ENCODE results near the gene BACE1-AS.

DNA sequence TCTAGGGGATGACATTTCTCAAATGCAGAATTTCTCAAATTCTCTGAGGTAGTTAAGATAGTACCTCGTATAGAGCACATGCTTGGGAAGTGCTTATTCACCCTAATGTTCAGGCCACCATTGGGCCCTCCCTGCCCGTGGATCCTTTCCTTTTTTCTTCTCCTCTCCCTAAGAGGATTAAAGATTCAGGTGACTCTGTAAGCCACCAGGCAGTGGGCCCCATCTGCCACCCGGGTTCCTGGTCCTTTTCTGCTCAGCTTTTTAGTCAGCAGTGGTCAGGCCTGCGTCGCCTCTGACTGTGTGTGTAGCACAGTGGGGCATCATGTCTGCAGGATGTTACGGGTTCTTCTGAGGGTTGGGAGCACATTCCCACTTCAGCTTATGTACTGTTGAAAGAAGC is 43.8 kb downstream of the BACE1-AS start:
- TF ChIP-seq, protein P1, sequence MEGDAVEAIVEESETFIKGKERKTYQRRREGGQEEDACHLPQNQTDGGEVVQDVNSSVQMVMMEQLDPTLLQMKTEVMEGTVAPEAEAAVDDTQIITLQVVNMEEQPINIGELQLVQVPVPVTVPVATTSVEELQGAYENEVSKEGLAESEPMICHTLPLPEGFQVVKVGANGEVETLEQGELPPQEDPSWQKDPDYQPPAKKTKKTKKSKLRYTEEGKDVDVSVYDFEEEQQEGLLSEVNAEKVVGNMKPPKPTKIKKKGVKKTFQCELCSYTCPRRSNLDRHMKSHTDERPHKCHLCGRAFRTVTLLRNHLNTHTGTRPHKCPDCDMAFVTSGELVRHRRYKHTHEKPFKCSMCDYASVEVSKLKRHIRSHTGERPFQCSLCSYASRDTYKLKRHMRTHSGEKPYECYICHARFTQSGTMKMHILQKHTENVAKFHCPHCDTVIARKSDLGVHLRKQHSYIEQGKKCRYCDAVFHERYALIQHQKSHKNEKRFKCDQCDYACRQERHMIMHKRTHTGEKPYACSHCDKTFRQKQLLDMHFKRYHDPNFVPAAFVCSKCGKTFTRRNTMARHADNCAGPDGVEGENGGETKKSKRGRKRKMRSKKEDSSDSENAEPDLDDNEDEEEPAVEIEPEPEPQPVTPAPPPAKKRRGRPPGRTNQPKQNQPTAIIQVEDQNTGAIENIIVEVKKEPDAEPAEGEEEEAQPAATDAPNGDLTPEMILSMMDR (IDR thresholded peaks at IDR 0.05; ENCODE audit: poor library complexity): no peak
- TF ChIP-seq EZH2 (IDR thresholded peaks at IDR 0.05; ENCODE audit: borderline replicate concordance): no peak
